Transverse colon (tissue), 4 donors: ENCODE results near the gene FAM83E.

ENCODE experiments used
- CTCF ChIP-seq, 5 experiments: fragments of 200-600 bp in 3 of 5; fragments of 450-650 bp in 2 of 5; sonication (generic) in 3 of 5; IDR thresholded peaks; 1 replicate in 2 of 5; 2 replicates in 3 of 5; pipeline ENCODE4 v1.5.1; 2016 to 2017; ENCODE audit warnings: antibody characterized with exemption in 5 of 5, inconsistent platforms in 3 of 5, mild to moderate bottlenecking in 2 of 5, moderate library complexity in 1 of 5
- EP300 ChIP-seq: sonication (generic); formaldehyde crosslinking; IDR thresholded peaks from one replicate; pipeline ENCODE4 v1.6.1; 2017; ENCODE audit warnings: antibody characterized with exemption, low read depth
- POLR2A ChIP-seq: fragments of 450-650 bp; IDR thresholded peaks from one replicate; pipeline ENCODE4 v1.6.1; 2016; ENCODE audit warnings: antibody characterized with exemption, mild to moderate bottlenecking, moderate library complexity
- POLR2AphosphoS5 ChIP-seq, 3 donors: sonication (generic); formaldehyde crosslinking; IDR thresholded peaks; one replicate each; pipeline ENCODE4 v1.6.1; 2016; ENCODE audit warnings: antibody characterized with exemption in 3 of 3

GRCh38 chr19:48596237-48596636 lies 18.6 kb downstream of the FAM83E start:
- TF ChIP-seq CTCF (IDR thresholded peaks at IDR 0.05) (no peak), EP300 (no peak), POLR2A (no peak), POLR2AphosphoS5 (IDR thresholded peaks at IDR 0.05) (no peak)
